K562 (cell line): Measurements from ENCODE around the gene FRMD4B. TPM values are rescaled to one million over a fixed set of nuclear protein-coding genes. Genes with fewer than 3 reads are reported as not detected.

ENCODE experiments used
- ARID2 ChIP-seq: fragments of 450-650 bp; IDR thresholded peaks from 2 replicates; pipeline ENCODE4 v1.6.1; 2017; ENCODE audit warnings: antibody characterized with exemption, mild to moderate bottlenecking
- CBX3 ChIP-seq, 2 experiments: IDR thresholded peaks; 1 replicate in 1 of 2; 2 replicates in 1 of 2; pipeline ENCODE4 v1.6.1; 2012; ENCODE audit warnings: inconsistent platforms in 2 of 2, low read length in 2 of 2, borderline replicate concordance in 1 of 2, control low read depth in 1 of 2
- CHD2 ChIP-seq: IDR thresholded peaks from 2 replicates; pipeline ENCODE4 v1.6.1; 2011; ENCODE audit warnings: low read depth, low read length
- DACH1 ChIP-seq: fragments of 450-650 bp; IDR thresholded peaks from 2 replicates; pipeline ENCODE4 v1.6.1; 2018; ENCODE audit not compliant: partially characterized antibody
- FOXP4 ChIP-seq: sonication (generic); formaldehyde crosslinking; IDR thresholded peaks from 2 replicates; pipeline ENCODE4 v1.8.0; 2022; ENCODE audit warnings: mild to moderate bottlenecking, missing genetic modification reagents, borderline replicate concordance
- HDAC3 ChIP-seq: fragments of 450-650 bp; IDR thresholded peaks from 2 replicates; pipeline ENCODE4 v1.6.1; 2018; ENCODE audit warnings: borderline replicate concordance, mild to moderate bottlenecking, moderate library complexity; ENCODE audit not compliant: partially characterized antibody
- LEF1 ChIP-seq: fragments of 450-650 bp; IDR thresholded peaks from 2 replicates; pipeline ENCODE4 v1.6.1; 2016; ENCODE audit warnings: mild to moderate bottlenecking
- NEUROD1 ChIP-seq: fragments of 150-350 bp; IDR thresholded peaks from 2 replicates; pipeline ENCODE4 v1.6.1; 2014; ENCODE audit warnings: borderline replicate concordance, low read length, low read depth; ENCODE audit not compliant: partially characterized antibody
- NFIX ChIP-seq: fragments of 250-450 bp; sonication (Bioruptor Pico); IDR thresholded peaks from 2 replicates; pipeline ENCODE4 v1.4.0; 2020; ENCODE audit warnings: low read depth, mild to moderate bottlenecking, moderate library complexity
- TEAD2 ChIP-seq: fragments of 450-650 bp; IDR thresholded peaks from 2 replicates; pipeline ENCODE4 v1.6.1; 2016; ENCODE audit warnings: missing genetic modification characterization, control low read depth, missing compliant biosample characterization
- ZBTB17 ChIP-seq: fragments of 450-650 bp; formaldehyde crosslinking; IDR thresholded peaks from 2 replicates; pipeline ENCODE4 v1.4.0; 2020; ENCODE audit warnings: mild to moderate bottlenecking
- ZC3H8 ChIP-seq: fragments of 450-650 bp; IDR thresholded peaks from 2 replicates; pipeline ENCODE4 v1.6.1; 2017
- ZFP30 ChIP-seq: fragments of 250-450 bp; sonication (Bioruptor Pico); IDR thresholded peaks from 2 replicates; pipeline ENCODE4 v1.8.0; 2022; ENCODE audit warnings: moderate library complexity, mild to moderate bottlenecking, inconsistent platforms, borderline replicate concordance
- ZKSCAN3 ChIP-seq: fragments of 250-450 bp; sonication (Bioruptor Pico); IDR thresholded peaks from 2 replicates; pipeline ENCODE4 v1.4.0; 2020
- ZNF586 ChIP-seq: fragments of 450-650 bp; formaldehyde crosslinking; conservative IDR thresholded peaks from 2 replicates; pipeline ENCODE4 v1.4.0; 2020; ENCODE audit warnings: mild to moderate bottlenecking, moderate library complexity
- polyA plus RNA-seq, 8 experiments: library from polyadenylated mRNA; depleted of rRNA in 4 of 8; stranded (reverse) in 5 of 8; unstranded in 3 of 8; fragments of >200 nt; fragmentation: Nextera tagmentation in 2 of 8; fragmentation: Illumina TruSeq in 1 of 8; extraction: Ambion mirVana in 2 of 8; extraction: Trizol in 1 of 8; gene quantifications; 2 replicates each; pipeline versions ENCODE4 v1.2.1 to v1.2.3, GENCODE V29; 2011 to 2014; ENCODE audit warnings: inconsistent platforms in 1 of 8, missing spikeins in 1 of 8
- total RNA-seq, 7 experiments: library from RNA; depleted of rRNA in 6 of 7; stranded (reverse); fragments of >200 nt in 6 of 7; fragmentation: Illumina TruSeq in 2 of 7; extraction: Trizol in 2 of 7; gene quantifications; 2 replicates each; pipeline versions ENCODE4 v1.2.1 to v1.2.3, GENCODE V29; 2011 to 2021; ENCODE audit warnings: low replicate concordance in 1 of 7
- TF ChIP-seq, protein P1 (sequence below): IDR thresholded peaks from 2 replicates; pipeline ENCODE4 v1.6.1; 2011; ENCODE audit warnings: borderline replicate concordance, low read depth, mild to moderate bottlenecking, moderate library complexity, low read length; ENCODE audit not compliant: insufficient read depth, poor library complexity, severe bottlenecking
- TF ChIP-seq, protein P2 (sequence below), 2 experiments: fragments of 450-650 bp; formaldehyde crosslinking in 1 of 2; IDR thresholded peaks; 2 replicates each; pipeline versions ENCODE4 v1.4.0 to v1.6.1; 2014 to 2020; ENCODE audit warnings: mild to moderate bottlenecking in 2 of 2, borderline replicate concordance in 1 of 2, low read depth in 1 of 2

The FRMD4B gene
- total and polyA plus RNA-seq, 9 of the 15 experiments (the other 6 are each of a cell fraction or from before 2014, with no cell fraction given) = 0.03 to 0.09 (median 0.04) TPM; not detected in 3

DNA sequence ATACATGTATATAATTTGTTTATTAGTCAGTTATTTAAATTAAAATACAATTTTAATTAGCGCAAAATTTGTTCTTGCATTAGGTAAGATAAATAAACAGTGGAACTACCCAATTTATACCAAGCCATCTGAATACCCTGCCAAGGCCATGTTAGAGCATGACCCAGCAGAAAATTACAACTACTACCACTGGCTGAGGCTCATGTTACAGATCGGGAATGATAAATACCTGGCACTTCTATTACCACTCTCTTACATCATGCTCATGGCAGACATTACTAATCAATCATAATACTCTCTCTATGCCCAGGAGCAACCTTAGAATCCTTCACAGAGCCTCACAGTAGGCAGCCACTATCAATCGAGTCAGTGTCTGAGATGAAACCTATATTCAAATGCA, 242.3 kb downstream of the FRMD4B start (continued):
- TF ChIP-seq NFIX (CRISPR knock-in tag) (no peak), CBX3 (IDR thresholded peaks at IDR 0.05; ENCODE audit: borderline replicate concordance in 1 of 2, low read length in 2 of 2) (no peak; a peak in 1 of 3 replicates), NEUROD1 (peak; percentile 64), CHD2 (no peak), ZNF586 (no peak), FOXP4 (CRISPR knock-in tag) (no peak), HDAC3 (no peak), LEF1 (peak; percentile 56; the same call in 1 of the 2 replicates), ZKSCAN3 (CRISPR knock-in tag) (no peak), TEAD2 (tag) (no peak), ZBTB17 (CRISPR knock-in tag) (peak; percentile 99), ARID2 (no peak), ZC3H8 (no peak), ZFP30 (CRISPR knock-in tag) (no peak), DACH1 (no peak)
- TF ChIP-seq, protein P1, sequence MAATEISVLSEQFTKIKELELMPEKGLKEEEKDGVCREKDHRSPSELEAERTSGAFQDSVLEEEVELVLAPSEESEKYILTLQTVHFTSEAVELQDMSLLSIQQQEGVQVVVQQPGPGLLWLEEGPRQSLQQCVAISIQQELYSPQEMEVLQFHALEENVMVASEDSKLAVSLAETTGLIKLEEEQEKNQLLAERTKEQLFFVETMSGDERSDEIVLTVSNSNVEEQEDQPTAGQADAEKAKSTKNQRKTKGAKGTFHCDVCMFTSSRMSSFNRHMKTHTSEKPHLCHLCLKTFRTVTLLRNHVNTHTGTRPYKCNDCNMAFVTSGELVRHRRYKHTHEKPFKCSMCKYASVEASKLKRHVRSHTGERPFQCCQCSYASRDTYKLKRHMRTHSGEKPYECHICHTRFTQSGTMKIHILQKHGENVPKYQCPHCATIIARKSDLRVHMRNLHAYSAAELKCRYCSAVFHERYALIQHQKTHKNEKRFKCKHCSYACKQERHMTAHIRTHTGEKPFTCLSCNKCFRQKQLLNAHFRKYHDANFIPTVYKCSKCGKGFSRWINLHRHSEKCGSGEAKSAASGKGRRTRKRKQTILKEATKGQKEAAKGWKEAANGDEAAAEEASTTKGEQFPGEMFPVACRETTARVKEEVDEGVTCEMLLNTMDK = no peak
- TF ChIP-seq, protein P2, sequence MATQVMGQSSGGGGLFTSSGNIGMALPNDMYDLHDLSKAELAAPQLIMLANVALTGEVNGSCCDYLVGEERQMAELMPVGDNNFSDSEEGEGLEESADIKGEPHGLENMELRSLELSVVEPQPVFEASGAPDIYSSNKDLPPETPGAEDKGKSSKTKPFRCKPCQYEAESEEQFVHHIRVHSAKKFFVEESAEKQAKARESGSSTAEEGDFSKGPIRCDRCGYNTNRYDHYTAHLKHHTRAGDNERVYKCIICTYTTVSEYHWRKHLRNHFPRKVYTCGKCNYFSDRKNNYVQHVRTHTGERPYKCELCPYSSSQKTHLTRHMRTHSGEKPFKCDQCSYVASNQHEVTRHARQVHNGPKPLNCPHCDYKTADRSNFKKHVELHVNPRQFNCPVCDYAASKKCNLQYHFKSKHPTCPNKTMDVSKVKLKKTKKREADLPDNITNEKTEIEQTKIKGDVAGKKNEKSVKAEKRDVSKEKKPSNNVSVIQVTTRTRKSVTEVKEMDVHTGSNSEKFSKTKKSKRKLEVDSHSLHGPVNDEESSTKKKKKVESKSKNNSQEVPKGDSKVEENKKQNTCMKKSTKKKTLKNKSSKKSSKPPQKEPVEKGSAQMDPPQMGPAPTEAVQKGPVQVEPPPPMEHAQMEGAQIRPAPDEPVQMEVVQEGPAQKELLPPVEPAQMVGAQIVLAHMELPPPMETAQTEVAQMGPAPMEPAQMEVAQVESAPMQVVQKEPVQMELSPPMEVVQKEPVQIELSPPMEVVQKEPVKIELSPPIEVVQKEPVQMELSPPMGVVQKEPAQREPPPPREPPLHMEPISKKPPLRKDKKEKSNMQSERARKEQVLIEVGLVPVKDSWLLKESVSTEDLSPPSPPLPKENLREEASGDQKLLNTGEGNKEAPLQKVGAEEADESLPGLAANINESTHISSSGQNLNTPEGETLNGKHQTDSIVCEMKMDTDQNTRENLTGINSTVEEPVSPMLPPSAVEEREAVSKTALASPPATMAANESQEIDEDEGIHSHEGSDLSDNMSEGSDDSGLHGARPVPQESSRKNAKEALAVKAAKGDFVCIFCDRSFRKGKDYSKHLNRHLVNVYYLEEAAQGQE (IDR thresholded peaks at IDR 0.05; ENCODE audit: borderline replicate concordance) = peak; percentile 86
- TF ChIP-seq, protein P2 (CRISPR knock-in tag; IDR thresholded peaks at IDR 0.05; ENCODE audit: low read depth) = no peak
